Measurements from ENCODE around the gene PRR12.
A peak's percentile ranks its signal among the peaks of the same experiment; 100 is the strongest.

The PRR12 gene

DNA sequence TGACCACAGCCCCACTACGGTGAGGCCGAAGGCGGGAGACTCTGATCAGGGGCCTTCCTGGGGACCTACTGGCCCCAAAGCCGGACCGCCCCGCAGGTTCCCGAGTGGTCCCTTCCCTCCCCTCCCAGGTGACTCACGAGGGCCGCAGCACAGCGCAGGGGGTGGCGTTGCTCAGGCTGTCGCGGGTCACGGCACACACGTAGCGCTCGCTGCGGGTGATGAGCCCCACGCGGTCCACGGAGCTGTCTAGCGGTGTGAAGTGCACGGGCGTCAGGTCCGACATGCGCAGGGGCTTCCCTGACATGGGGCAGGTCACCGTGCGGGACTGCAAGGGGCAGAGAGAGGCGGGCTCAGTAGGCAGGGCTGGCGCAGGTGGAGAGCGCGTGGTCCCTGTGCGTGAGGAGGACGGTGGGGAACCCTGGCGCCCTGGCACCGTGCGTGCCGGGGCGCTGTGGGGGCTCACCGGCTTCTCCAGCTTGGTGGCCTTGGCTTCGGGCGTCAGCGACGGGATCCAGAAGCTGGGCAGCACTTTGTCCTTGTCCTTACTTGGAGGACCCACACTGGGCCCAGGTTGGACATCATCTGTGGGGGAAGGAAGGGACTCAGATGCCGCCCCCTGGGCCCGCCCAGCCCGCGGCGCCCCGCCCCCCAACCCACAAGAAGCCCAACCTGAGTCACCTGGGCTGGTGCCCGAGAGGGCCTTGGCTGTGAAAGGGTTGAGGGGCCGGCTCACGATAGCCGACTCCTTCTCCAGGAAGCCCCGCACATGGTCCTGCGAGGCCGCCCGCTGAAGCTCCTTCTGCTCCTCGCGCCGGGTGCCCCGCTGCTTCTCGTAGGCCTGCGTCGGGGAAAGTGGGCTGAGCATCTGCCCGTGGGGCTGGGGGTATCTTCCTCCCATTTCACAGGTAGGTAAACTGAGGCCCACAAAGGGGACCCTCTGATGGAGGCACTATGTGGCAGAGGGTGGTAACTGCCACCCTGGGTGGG lies 34.3 kb upstream of the PRR12 start:
- Mint-ChIP-seq H3K9me3 (no peaks in the 10 kb centered on the region), H3K4me3 (peak overlapping the region; percentile 73), H3K4me1 (peaks cover 87% of the 10 kb centered on the region), H3K27ac (peak overlapping the region; percentile 63), H3K27me3 (no peaks in the 10 kb centered on the region), H3K36me3 (ENCODE audit: low read depth) (peaks cover 48% of the 10 kb centered on the region)
- DNase-seq: peak; percentile 52
- peak; percentile 13 for ATAC-seq

DNA sequence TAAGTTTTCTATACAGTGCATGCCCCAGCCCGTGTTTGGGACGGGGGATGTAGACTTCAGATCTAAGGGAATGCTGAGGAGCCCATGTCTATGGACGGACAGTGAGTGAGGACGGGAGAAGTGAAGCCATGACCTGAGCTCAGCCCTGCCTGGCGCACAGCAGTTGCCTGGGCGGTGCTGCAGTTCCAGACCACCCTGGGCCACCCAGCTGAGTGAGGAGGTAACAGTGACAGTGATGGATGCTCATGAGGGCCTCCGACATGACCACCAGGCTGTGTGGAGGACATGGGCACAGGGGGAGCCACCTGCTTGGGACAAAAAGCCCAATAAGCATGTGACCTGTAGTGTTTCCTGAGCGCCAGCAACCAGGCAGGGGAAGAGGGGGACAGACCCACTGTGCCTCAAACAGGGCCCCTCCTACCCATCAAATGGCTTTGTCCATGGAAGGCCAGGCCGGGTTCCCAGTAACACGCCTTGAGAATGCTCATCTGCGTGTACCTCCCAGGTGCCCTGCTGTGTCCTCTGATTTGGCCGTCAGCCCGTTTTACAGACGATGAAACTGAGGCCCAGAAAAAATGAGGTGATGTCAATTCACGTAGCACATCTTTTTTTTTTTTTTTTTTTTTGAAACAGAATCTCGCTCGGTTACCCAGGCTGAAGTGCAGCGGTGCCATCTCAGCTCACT lies 33.2 kb upstream of the PRR12 start:
- Mint-ChIP-seq H3K36me3 (ENCODE audit: low read depth) (peaks cover 47% of the 10 kb centered on the region), H3K27ac (peak overlapping the region; percentile 63), H3K4me1 (peaks cover 89% of the 10 kb centered on the region), H3K9me3 (no peaks in the 10 kb centered on the region), H3K27me3 (no peaks in the 10 kb centered on the region), H3K4me3 (peak overlapping the region; percentile 73)
- ATAC-seq (no peak), DNase-seq (no peak)

DNA sequence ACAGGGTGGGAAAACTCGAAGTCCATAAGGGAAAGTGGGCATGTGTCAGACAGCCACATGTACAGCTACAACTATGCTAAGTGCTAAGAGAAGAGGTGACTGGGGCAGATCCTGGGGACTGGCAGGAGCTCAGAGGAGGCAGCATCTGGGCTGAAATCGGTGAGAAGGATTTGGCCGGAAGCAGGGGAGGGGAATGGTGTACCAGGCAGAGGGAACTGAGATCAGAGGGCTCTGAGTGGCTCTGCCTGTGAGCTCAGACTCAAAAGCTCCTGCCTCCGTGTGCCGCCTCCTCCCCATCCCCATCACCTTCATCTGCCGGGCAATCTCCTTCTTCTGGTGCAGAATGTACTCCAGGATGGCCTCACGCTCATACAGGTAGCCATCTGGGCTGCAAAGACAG lies 32.4 kb upstream of the PRR12 start:
- DNase-seq: peak; percentile 39
- Mint-ChIP-seq H3K4me3 (peak overlapping the region; percentile 76), H3K4me1 (peaks cover 88% of the 10 kb centered on the region), H3K27me3 (no peaks in the 10 kb centered on the region), H3K27ac (peak overlapping the region; percentile 90), H3K9me3 (no peaks in the 10 kb centered on the region), H3K36me3 (ENCODE audit: low read depth) (peaks cover 45% of the 10 kb centered on the region)
- peak; percentile 18 for ATAC-seq

DNA sequence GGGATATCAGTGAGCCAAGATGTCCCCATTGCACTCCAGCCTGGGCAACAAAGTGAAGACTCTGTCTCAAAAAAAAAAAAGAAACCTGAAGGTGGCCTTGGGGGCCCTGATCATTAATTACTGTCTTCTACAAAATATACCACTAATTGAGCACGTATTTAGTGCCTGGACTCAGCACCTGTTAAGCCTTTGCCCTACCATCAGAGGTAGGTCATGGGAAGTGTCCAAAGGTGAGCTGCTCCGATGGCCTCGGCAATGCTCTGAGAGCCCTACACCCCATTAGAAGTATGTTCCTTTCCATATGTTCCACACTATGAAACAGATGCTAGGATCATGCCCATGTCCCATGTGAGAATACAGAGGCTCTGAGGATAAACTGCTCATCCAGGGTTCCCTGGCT lies 31.5 kb upstream of the PRR12 start:
- Mint-ChIP-seq H3K36me3 (ENCODE audit: low read depth) (peaks cover 46% of the 10 kb centered on the region), H3K9me3 (no peaks in the 10 kb centered on the region), H3K27me3 (no peaks in the 10 kb centered on the region), H3K4me1 (peaks cover 85% of the 10 kb centered on the region), H3K27ac (peak overlapping the region; percentile 90), H3K4me3 (peak overlapping the region; percentile 76)
- DNase-seq: no peak
- no peak for ATAC-seq

DNA sequence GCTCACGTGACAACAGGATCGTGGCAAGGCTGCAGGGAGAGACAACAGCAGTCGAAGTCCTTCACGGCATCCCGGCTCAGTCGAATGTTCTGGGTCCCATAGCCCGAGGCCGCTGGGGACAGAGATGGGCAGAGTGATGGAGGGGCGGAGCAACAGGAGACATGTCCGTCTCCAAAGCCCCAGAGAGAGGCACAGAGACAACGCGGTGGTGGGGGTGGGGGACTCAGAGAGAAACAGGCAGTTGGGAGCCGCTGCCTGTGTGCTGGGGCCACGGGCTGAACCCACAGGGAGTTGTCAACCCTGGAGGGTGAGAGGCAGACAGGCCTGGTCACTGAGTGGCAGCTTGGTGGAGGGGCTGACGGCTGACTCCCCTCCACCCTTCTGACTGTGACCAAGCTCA lies 31.1 kb upstream of the PRR12 start:
- no peaks in the 10 kb centered on the region for H3K27me3 Mint-ChIP-seq
- peak overlapping the region; percentile 90 for H3K27ac Mint-ChIP-seq
- ATAC-seq (peak; percentile 4), DNase-seq (peak; percentile 36)
- H3K36me3 Mint-ChIP-seq (ENCODE audit: low read depth): peaks cover 47% of the 10 kb centered on the region
- no peaks in the 10 kb centered on the region for H3K9me3 Mint-ChIP-seq
- peak overlapping the region; percentile 76 for H3K4me3 Mint-ChIP-seq
- H3K4me1 Mint-ChIP-seq: peaks cover 85% of the 10 kb centered on the region

DNA sequence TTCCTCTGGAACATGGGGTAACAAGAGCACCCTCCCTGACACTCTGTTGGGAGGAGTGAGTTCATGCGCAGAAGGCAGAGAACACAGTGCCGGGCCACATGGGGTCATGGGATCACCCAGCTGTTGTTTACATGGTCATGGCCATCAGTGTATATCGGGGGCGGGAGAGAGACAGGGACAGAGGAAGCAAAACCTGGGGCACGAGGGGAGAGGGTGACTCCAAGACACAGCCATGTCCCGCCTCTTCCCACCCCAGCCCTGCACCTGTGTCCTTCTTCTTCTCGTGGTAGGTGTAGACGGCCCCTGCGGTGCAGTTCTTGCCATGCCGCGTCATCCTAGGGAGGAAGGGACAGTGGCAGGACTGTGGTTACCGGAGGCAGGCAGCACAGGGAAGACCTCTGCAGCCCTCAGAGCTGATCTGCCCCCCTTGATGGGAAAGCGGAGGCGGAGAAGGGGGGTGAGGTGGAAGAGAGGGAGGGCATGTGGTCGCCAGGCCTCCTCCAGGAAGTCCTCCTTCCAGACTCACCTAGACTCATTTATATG lies 30.6 kb upstream of the PRR12 start:
- Mint-ChIP-seq H3K27me3 (no peaks in the 10 kb centered on the region), H3K27ac (peak overlapping the region; percentile 90), H3K4me1 (peaks cover 85% of the 10 kb centered on the region), H3K9me3 (no peaks in the 10 kb centered on the region), H3K4me3 (peak overlapping the region; percentile 76), H3K36me3 (ENCODE audit: low read depth) (peaks cover 48% of the 10 kb centered on the region)
- DNase-seq: peak; percentile 38
- ATAC-seq: peak; percentile 24

DNA sequence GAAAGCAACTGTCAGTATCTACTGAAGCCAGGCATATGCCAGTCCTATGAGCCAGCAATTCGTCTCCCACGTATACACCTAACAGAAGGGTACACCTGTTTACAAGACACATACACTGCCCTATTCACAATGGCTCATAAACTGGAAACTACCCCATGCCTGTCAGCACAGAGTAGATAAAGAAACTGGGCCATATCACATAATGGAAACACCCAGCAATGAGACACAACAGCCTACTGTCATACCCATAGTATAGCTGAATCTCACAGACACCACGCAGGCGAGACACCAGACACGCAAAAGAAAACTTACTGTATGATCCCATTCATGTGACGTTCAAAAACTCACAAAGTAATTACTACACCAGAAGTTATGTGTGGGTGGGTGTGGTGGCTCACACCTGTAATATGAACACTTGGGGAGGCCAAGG lies 26.4 kb upstream of the PRR12 start:
- Mint-ChIP-seq H3K27ac (peak overlapping the region; percentile 89), H3K36me3 (ENCODE audit: low read depth) (peaks cover 27% of the 10 kb centered on the region), H3K4me1 (peaks cover 86% of the 10 kb centered on the region), H3K27me3 (no peaks in the 10 kb centered on the region), H3K4me3 (peak overlapping the region; percentile 32), H3K9me3 (no peaks in the 10 kb centered on the region)
- no peak for DNase-seq
- ATAC-seq: peak; percentile 71

DNA sequence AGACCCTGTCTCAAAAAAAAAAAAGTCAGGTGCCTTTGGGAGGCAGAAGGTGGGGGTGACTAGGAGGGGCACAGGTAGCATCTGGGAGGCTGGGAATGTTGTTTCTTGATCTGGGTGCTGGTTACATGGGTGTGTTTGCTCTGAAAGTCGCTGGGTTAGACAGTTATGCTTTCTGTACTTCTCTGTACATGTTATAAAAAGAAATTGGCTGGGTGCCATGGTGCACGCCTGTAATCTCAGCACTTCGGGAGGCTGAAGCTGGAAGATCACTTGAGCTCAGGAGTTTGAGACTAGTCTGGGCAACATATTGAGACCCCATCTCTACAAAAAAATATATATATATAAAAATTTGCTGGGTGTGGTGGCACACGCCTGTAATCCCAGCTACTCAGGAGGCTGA lies 25.7 kb upstream of the PRR12 start:
- peaks cover 86% of the 10 kb centered on the region for H3K4me1 Mint-ChIP-seq
- H3K27ac Mint-ChIP-seq: peak overlapping the region; percentile 89
- H3K4me3 Mint-ChIP-seq: no peak overlapping the region
- H3K9me3 Mint-ChIP-seq: no peaks in the 10 kb centered on the region
- DNase-seq (no peak), ATAC-seq (no peak)
- H3K36me3 Mint-ChIP-seq (ENCODE audit: low read depth): peaks cover 24% of the 10 kb centered on the region
- no peaks in the 10 kb centered on the region for H3K27me3 Mint-ChIP-seq

DNA sequence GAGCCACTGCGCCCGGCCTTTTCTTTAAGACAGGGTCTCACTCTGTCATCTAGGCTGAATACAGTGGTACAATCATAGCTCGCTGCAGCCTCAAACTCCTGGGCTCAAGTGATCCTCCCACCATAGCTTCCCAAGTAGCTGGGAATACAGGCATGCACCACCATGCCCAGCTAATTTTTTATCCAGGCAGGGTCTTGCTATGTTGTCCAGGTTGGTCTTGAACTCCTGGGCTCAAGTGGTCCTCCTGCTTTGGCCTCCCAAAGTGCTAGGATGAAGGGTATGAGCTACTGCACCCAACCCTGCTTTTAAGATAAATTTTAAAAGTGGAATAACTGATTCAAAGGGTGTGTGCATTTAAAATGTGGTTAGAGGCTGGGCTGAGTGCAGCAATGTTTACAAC lies 24.7 kb upstream of the PRR12 start:
- DNase-seq (no peak), ATAC-seq (no peak)
- Mint-ChIP-seq H3K27me3 (no peaks in the 10 kb centered on the region), H3K27ac (no peak overlapping the region), H3K36me3 (ENCODE audit: low read depth) (peaks cover 24% of the 10 kb centered on the region), H3K4me1 (peaks cover 83% of the 10 kb centered on the region), H3K4me3 (no peak overlapping the region), H3K9me3 (no peaks in the 10 kb centered on the region)

DNA sequence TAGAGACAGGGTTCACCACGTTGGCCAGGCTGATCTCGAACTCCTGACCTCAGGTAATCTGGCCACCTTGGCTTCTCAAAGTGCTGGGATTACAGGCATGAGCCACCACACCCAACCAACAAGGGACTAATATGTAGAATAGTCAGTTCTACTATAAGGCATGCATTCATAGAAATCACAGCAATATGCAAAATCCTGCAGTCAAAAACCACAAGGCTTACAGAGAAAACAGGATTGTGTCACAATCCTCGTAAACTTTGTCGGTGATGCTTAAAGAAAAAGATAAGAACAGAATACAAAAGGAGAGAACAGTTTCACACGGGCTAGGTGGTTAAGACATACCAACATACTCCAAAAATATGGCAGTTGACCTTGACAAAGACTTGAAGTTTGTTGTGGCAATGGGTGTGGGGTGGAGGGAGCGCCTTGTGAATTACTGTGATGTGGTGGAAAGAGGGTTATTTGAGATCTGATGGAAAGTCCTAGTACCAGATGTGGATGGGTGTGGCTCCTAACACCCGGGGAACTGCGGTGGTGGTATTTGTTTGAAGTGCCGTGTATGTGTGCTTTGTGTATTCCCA lies 23.0 kb upstream of the PRR12 start:
- DNase-seq (peak; percentile 53), ATAC-seq (peak; percentile 74)
- Mint-ChIP-seq H3K36me3 (ENCODE audit: low read depth) (peaks cover 21% of the 10 kb centered on the region), H3K4me3 (peak overlapping the region; percentile 45), H3K4me1 (peaks cover 69% of the 10 kb centered on the region), H3K27me3 (no peaks in the 10 kb centered on the region), H3K9me3 (no peaks in the 10 kb centered on the region), H3K27ac (peak overlapping the region; percentile 90)

DNA sequence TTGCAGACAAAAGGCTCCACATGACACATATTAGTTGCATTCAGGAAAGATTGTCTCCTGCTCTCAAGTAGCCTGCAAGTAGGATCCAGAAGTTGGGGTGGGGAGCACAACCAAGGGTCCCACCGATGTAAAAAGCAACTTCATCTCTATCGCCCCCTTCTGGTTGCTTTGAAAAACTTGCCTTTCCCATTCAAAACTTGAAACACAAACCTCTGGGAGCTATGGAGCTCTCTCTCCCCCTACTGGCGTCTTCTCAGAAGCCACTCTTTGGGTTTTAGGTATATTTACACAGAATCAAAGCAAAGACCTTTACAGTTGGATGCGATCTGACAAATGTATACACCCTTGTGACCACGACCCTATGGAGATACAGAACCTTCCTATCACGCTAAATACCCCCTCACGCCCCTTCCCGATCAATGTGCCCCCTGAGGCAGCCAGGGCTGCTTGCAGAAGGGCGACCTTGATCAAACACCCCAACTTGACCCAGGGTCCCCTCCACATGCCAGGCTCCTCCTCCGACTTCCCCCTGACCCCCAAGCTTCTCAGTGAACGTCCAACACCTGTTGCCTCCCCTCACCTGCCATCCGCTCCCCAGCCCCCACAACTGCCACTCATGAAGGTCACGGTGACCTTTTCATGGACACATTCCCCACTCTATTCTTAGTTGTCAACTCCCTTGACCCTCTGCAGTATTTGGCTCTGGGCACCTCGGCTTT lies 20.7 kb upstream of the PRR12 start:
- peak overlapping the region; percentile 77 for H3K27ac Mint-ChIP-seq
- ATAC-seq: peak; percentile 65
- no peaks in the 10 kb centered on the region for H3K9me3 Mint-ChIP-seq
- H3K4me3 Mint-ChIP-seq: no peak overlapping the region
- DNase-seq: peak; percentile 59
- H3K27me3 Mint-ChIP-seq: no peaks in the 10 kb centered on the region
- H3K36me3 Mint-ChIP-seq (ENCODE audit: low read depth): peaks cover 19% of the 10 kb centered on the region
- H3K4me1 Mint-ChIP-seq: peaks cover 51% of the 10 kb centered on the region

DNA sequence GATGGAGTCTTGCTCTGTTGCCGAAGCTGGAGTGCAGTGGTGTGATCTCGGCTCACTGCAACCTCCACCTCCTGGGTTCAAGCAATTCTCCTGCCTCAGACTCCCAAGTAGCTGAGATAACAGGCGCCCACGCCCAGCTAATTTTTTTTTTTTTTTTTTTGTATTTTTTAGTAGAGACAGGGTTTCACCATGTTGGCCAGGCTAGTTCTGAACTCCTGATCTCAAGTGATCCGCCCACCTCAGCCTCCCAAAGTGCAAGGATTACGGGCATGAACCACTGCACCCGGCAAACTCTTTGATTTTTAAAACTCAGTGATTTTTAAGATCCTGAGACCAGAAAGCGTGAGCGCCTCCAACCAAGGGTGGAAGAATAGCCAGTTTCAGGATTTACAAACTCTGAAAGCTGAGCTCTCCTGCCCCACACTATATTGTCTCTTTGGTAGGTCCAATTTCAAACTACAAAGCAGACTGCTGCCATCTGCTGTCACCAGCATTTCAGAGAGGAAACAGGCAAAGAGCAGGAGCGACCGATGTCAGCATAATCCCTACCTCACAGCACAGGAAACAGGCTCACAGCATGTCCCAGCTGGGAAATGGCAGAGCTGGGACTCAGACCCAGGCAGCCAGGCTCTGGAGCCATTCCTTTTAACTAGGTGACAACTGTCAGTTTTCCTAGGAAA lies 19.8 kb upstream of the PRR12 start:
- Mint-ChIP-seq H3K4me3 (no peak overlapping the region), H3K27ac (no peak overlapping the region), H3K9me3 (no peaks in the 10 kb centered on the region), H3K4me1 (peaks cover 43% of the 10 kb centered on the region), H3K36me3 (ENCODE audit: low read depth) (peaks cover 18% of the 10 kb centered on the region), H3K27me3 (no peaks in the 10 kb centered on the region)
- DNase-seq: no peak
- ATAC-seq: no peak

DNA sequence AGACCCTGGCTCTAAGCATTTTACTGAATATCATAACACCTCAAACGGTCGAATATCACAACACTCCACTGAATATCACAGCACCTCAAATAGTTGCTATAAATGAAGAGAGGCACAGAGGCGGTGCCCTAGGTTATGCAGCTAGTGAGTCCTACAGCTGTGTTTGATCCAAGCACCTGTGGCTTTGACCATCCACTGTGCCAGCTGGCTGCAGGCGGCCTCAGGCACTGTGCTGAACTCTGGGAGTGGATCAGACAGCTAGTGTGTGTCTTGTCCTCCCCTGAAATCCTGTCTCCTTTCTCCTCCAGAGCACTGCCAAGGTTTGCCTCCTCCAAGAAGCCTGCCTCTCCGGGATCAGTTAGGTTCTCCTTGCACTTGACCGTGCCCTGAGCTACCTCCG lies 18.0 kb upstream of the PRR12 start:
- H3K9me3 Mint-ChIP-seq: no peaks in the 10 kb centered on the region
- DNase-seq (no peak), ATAC-seq (no peak)
- H3K27me3 Mint-ChIP-seq: no peaks in the 10 kb centered on the region
- H3K4me3 Mint-ChIP-seq: no peak overlapping the region
- H3K27ac Mint-ChIP-seq: no peak overlapping the region
- peaks cover 16% of the 10 kb centered on the region for H3K36me3 Mint-ChIP-seq (ENCODE audit: low read depth)
- peaks cover 32% of the 10 kb centered on the region for H3K4me1 Mint-ChIP-seq

All from activated naive CD8-positive, alpha-beta T cell treated with anti-CD3 and anti-CD28 coated beads, Interleukin-2, amount 50 U/mL, for 24 hours (primary cell).